Cardiac fibroblast (primary cell): ENCODE results near the gene LGI4.

ENCODE experiments used
- DNase-seq, 2 donors: peaks; one replicate each; pipeline versions ENCODE4 v3.0.0 to v3.0.0-alpha.2; 2010; ENCODE audit warnings: low read depth in 2 of 2
- H3K4me3 ChIP-seq, 2 donors: replicated peaks in 1 of 2; 1 replicate in 1 of 2; 2 replicates in 1 of 2; pipeline ENCODE4 v1.5.1; 2011; ENCODE audit warnings: low read depth in 2 of 2, low read length in 2 of 2, mild to moderate bottlenecking in 2 of 2, moderate library complexity in 1 of 2
- CTCF ChIP-seq: IDR thresholded peaks from one replicate; pipeline ENCODE4 v1.5.1; 2011; ENCODE audit warnings: low read depth, mild to moderate bottlenecking, low read length, inconsistent platforms

The LGI4 gene

GRCh38 chr19:35084509-35084762, 50.4 kb downstream of the LGI4 start:
- TF ChIP-seq CTCF, result no peak
- DNase-seq, result no peak
- no peak overlapping the region for H3K4me3 ChIP-seq

DNA sequence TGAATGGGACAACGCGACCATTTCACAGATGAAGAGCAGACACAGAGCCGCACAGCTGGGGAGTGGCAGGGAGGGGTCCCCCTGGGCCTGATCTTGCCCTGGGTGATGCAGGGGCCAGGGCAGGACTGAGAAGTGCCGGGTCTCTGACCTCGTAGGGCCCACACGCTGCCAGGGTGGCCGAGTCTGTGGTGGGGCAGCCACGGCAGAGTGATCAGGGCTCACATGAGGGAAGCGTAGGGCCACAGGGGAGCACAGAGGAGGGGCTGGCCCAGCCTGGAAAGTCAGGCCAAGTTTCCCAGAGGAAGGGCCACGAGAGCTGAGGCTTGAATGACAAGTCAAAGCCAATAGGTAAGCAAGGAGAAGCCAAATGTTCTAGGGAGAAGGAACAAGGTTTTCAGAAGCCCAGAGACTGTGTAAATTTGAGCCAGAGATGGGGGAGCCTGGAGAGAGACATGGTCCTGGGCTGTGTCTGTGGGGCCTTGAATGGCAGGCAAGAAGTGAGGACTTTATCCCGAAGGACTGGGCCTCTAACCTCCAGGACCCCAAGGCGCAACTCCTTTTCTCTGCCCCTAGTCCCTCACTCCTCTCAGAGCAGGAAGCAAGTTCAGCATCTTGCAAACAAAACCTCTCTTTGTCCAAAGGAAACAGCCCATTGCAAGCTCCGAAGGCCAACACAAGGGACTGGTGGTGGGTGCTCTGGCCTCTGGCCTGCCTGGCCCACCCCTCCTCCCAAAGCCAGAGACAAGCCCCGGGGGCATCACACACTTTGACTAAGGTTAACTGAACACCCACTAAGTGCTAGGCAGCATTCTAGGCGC, 51.0 kb downstream of the LGI4 start:
- TF ChIP-seq CTCF, result no peak
- H3K4me3 ChIP-seq, result no peak overlapping the region
- no peak for DNase-seq

DNA sequence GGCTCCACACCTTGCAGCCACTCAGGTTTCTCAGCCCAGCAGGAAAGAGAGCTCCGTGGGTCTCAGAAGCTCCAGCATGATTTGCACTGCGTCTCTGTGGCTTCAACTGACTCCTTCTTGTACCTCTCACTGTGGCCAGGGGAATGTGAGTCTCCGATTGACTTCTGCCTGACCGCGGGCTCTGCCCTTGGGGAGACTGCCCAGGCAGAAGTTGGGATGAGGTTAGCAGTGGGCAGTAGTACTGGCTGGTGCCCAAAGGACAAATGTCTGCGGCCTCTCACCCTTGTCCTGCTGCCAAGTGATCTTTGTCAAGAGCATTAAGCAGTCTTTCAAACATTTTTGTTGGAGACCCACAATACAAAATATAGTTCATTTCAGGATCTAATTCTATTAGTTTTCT, 53.7 kb downstream of the LGI4 start:
- no peak overlapping the region for H3K4me3 ChIP-seq
- TF ChIP-seq CTCF, result no peak
- DNase-seq, result no peak

DNA sequence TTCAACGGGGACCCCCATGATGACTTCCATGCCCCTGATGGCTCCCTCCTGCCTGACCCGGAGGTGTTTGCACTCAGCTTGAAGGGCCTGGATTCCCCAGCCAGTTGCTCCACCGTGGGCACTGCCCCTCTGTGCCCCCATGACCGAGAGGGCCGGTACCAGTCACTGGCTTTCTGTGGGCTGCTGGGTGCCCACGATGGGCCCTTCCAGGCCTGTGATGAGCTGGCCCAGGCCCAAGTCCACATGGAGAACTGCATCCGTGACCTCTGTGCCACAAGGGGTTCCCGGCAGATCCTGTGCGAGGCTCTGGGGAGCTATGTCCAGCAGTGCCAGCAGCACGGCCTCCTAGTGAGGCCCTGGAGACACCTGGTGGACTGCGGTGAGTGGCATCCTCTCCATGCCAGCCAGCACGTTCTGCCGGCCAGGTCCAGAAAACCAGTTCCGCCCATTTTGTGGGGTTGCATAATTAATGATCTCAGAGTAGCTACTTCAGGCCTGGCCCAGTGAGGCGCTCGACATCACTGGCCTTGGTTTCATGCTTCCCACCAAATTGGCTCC, 54.2 kb downstream of the LGI4 start:
- no peak for TF ChIP-seq CTCF
- no peak overlapping the region for H3K4me3 ChIP-seq
- DNase-seq, result no peak

GRCh38 chr19:35079826-35080225, 55.0 kb downstream of the LGI4 start:
- no peak overlapping the region for H3K4me3 ChIP-seq
- TF ChIP-seq CTCF, result no peak
- no peak for DNase-seq

- no peak overlapping the region for H3K4me3 ChIP-seq
- TF ChIP-seq CTCF, result no peak
- DNase-seq, result no peak
Observed at GRCh38 chr19:35077411-35078223, 57.2 kb downstream of the LGI4 start.
